8988T (cell line): ENCODE measurements around the gene POMC.
"Not testable (repeated sequence)": the region's sequence is repeated elsewhere in the genome, so short reads cannot be mapped to it uniquely, and the experiment has no call there.

Source experiments
- DNase-seq: peaks from one replicate; pipeline ENCODE4 v3.0.0; 2011

Gene POMC

GRCh38 chr2:25131567-25132298 lies 36.6 kb downstream of the POMC start:
- no peak for DNase-seq

GRCh38 chr2:25131253-25131566 lies 37.2 kb downstream of the POMC start:
- no peak for DNase-seq

GRCh38 chr2:25129901-25130520 lies 38.4 kb downstream of the POMC start:
- DNase-seq: peak; percentile 66

- no peak for DNase-seq
Observed at GRCh38 chr2:25127646-25128045, 40.7 kb downstream of the POMC start.

GRCh38 chr2:25127071-25127470 lies 41.3 kb downstream of the POMC start:
- DNase-seq: not testable (repeated sequence)

GRCh38 chr2:25125976-25126375 lies 42.4 kb downstream of the POMC start:
- no peak for DNase-seq

- no peak for DNase-seq
Observed at GRCh38 chr2:25125189-25125588, 43.2 kb downstream of the POMC start.

- DNase-seq: no peak
Observed at GRCh38 chr2:25123682-25124081, 44.7 kb downstream of the POMC start.

- DNase-seq: no peak
Observed at GRCh38 chr2:25122367-25122766, 46.0 kb downstream of the POMC start.

- DNase-seq: no peak
Observed at GRCh38 chr2:25119263-25119662, 49.1 kb downstream of the POMC start.

GRCh38 chr2:25116956-25117355 lies 51.4 kb downstream of the POMC start:
- DNase-seq: no peak

- DNase-seq: no peak
Observed at GRCh38 chr2:25115902-25116301, 52.5 kb downstream of the POMC start.

- DNase-seq: no peak
Observed at GRCh38 chr2:25115249-25115883, 53.0 kb downstream of the POMC start.

- DNase-seq: no peak
Observed at GRCh38 chr2:25112113-25112512, 56.3 kb downstream of the POMC start.
